COLO829 (cell line): Measurements from ENCODE around the gene ZYG11B.
"Not testable (repeated sequence)": the region's sequence is repeated elsewhere in the genome, so short reads cannot be mapped to it uniquely, and the experiment has no call there.

ENCODE experiments used
- DNase-seq: peaks from one replicate; pipeline ENCODE4 v3.0.0; 2012; ENCODE audit warnings: low spot score

Gene ZYG11B

DNA sequence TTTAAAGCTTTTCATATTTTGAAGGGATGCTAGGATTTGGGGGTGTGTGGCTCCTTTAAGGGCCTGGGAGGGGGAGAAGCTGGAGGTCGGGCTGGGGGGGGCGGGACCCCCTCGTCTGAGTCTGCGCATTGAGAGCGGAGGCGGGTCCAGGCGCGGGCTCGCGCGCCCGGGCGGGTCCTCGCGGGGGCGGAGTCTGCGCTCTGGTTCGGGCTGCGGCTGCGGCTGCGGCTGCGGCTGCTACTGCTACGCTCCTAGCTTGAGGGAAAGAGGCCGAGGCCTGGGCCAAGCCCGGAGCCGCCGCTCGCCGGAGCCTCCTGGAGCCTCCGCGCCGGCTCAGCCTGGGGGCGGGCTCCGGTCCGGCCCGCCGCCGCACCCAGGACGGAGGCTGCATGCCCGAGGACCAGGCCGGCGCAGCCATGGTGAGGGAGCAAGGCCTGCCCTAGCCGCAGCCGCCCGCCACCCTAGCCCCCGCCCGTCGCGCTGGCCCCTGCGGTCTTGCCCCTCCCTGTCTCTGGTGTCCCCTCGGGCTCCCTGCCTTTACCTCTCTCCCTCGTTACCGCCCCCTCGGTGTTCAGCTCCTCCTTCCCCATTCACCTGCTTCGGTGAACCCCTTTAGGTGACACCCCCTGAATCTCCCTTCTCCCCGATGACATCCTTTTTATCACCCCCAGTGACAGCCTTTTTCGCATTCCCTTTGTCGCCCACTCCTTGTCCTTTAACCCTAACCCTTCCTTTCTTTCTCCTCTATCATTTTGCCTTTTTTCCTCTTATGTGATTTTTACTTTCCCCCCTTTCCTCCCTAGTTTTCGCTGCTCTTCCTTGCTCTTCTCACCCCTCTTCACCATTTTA is at the start of gene ZYG11B:
Gene ZYG11B, plus strand, starts transcription at position 189 of the 849 bp plus-strand sequence. Its CDS starts 201 bp downstream, at position 390.
- peak; percentile 98 for DNase-seq

DNA sequence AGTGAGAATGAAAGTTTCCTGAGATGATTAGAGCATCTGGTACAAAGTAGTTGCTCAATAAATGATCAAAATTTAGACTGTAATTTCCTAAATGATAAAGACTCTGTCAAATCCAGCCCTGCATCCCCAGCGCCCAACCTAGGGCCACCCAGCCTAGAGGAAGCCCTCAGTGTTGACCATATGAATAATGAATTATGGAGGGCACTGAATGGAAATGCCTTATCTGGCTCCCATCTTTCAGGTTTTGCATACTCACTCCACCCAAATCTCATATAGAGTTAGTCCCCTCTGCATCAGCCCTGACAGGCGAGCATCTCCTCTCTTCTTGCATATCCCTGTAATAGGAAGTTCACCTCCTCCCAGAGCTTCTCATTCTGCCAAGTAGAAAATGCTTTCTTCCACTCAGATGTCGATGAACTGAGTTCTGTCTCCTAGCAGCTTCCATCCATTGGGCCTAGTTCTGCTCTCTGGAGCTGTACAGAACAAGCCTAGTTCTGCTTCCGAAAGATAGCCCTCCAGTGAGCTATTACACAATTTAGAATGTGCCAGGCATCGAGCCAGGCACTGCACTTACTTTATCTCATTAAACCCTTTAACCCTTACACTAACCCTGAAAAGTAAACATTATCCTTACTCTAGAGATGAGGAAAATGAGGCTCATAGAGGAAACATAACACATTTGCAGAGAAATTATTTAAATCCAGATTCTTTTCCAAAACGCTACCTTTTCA is 49.0 kb upstream of the ZYG11B start:
- no peak for DNase-seq

DNA sequence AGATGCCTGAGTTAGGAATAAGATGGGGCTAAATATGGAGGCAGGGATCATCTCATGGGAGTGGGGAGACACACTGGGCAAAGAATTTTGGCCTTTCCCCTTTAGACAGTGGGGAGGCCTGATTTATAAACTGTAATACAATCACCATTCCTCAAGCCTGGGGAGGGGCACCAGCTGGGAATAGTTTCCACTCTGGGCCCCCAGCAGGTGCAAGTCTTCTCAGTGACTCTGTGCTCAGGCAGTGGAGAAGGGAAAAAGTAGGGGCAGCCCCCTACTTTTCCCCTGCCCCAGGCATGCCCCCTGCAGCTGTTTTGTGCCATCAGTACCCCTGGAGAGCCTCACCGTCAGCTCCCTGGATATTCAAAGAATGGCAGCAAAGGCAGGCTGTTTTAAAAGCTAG is 47.2 kb upstream of the ZYG11B start:
- DNase-seq = no peak

DNA sequence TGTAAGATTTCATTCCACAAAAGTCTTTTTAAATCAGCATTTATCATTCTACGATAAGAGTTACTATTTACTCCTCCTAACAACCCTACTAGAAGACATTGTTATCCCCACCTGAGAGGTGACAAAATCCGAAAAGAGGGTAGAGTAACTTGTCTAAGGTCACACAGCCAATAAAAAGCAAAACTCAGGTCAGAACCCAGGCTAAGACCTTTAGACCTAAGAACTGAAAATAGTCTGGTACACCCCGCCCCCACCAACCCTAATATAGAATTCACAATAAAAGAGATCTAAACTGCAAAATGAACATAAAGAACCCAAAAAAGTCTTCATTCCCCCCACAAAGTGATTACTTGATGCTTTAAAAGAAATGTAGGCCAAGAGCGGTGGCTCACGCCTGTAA is 46.8 kb upstream of the ZYG11B start:
- DNase-seq = no peak

DNA sequence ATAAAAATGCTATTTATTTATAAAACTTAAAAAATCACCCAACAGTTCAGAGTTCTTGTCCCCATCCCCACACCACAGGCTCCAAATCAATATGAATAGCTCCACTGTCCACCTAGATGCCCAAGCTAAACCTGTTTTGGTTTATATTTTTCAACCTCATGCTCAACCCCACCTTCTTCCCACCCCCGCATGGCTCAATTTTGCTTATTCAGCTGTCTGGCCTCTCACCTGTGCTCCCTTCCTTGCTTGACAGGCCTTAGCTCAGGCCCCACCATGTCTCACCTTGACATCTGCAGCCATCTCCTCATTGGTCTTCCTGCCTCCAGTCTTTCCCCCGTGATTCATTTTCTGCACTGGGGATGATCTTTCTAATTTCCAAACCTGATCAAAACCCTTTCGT is 45.9 kb upstream of the ZYG11B start:
- DNase-seq = no peak

DNA sequence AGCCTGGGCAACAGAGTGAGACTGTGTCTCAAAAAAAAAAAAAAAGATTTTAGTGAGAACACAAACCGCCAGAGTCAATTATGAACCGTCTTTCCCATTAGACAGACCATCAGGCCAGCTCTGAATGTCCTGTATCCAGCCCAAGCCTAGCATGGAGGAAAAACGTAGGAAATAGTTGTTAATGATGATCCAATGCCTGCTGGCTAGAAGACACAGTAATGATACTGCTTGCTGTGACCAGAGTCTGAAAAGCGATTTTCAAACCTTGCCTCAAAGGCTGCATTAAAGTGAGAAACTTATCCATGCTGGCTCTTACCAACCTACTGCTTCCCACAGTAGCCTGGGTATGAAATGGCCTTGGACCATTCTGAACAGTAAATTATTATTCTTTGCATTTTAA is 45.1 kb upstream of the ZYG11B start:
- DNase-seq = no peak

DNA sequence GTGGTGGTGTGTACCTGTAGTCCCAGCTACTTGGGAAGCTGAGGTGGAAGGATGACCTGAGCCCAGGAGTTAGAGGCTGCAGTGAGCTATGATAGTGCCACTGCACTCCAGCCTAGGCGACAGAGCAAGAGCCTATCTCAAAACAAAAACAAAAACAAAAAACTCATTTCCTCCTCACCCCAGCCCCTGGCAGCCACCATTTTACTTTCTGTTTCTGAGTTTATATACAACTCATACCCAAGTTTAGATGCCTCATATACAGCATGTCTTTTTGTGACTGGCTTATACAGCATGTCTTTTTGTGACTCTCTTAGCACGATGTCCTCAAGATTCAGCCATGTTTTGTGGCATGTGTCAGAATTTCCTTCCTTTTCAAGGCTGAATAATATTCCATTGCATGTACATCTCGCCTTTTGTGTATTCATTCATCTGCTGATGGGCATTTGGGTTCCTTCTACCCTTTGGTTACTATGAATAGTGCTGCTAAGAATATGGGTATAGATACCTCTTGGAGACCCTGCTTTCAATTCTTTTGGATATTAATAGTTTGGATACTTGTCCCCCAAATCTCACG is 42.8 kb upstream of the ZYG11B start:
- DNase-seq = no peak

DNA sequence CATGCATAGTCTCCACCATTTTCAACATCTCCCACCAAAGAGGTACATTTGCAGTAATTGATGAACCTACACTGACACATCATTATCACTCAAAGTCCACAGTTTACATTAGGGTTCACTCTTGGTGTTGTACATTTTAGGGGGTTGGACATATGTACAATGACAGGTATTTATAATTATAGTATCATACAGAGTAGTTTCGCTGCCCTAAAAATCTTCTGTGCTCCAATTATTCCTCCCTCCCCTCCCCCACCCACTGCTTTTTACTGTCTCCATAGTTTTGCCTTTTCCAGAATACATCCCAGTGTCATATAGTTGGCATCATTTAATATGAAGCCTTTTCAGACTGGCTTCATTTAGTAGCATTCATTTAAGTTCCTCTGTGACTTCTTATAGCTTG is 41.7 kb upstream of the ZYG11B start:
- no peak for DNase-seq

DNA sequence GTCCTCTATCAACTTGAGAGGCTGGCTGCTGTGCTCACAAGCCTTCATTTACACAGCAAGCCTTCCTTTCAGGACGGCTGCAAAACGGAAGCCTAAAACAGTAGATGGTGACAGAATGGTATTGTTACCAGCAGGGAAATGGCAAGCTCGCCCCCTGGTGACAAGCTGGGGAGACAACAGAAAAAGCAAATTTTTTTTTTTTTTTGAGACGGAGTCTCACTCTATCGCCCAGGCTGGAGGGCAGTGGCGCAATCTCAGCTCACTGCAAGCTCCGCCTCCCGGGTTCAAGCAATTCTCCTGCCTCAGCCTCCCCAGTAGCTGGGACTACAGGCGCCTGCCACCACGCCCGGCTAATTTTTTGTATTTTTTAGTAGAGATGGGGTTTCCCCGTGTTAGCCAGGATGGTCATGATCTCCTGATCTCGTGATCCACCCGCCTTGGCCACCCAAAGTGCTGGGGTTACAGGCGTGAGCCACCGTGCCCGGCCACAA is 39.9 kb upstream of the ZYG11B start:
- peak; percentile 70 for DNase-seq

DNA sequence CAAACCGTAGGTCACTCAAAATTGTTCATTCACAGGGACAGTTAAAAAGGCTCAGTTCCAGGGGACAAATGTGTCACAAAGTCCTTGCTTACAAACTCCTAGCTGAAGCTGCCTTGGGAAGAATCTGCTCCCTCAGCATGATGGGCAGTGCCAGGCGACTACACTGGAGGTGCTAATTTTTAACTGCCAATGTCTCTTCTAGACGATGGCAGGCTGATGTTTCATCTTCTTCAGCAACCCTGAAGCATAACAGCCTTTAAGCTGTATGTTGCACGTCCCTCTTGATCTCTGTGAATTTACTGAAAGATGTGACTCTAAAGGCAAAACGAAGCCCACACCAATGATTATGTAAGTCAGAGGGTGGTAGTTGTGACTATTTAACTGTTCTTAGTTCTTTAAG is 39.4 kb upstream of the ZYG11B start:
- DNase-seq = no peak

DNA sequence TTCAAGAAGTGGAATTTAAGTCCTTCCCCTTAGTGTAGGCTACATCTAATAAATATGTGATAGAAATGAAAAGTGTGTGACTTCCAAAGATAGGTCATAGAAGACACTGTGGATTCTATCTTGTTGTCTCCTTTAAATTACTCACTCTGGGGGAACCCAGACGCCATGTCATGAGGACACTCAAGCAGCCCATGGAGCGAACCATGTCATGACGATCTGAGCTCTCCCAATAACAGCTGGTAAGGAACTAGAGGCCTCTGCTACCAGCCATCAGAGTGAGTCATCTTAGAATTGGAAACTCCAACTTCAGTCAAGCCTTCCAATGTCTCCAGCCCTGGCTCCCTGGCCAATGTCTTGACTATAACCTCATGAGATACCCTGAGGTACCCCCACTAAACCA is 34.4 kb upstream of the ZYG11B start:
- no peak for DNase-seq

DNA sequence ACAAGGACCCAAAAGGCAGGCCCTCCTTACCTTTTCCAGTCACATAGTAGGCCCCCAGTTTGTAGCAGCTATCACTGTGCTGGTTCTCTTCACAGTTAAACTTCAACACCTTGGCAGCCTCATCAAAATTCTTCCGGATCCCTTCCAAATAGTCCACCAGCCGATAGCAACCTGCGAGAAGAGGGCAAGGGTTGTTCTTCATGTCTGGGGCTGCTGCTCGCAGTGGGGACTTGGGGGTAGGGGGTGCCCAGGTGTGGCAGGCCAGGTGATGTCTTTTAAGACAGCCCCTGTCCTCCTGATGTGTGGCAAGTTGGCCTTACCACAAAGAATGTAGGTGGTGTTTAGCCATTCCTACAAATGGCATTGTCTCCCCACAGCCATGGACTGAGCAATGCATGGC is 33.6 kb upstream of the ZYG11B start:
- no peak for DNase-seq

DNA sequence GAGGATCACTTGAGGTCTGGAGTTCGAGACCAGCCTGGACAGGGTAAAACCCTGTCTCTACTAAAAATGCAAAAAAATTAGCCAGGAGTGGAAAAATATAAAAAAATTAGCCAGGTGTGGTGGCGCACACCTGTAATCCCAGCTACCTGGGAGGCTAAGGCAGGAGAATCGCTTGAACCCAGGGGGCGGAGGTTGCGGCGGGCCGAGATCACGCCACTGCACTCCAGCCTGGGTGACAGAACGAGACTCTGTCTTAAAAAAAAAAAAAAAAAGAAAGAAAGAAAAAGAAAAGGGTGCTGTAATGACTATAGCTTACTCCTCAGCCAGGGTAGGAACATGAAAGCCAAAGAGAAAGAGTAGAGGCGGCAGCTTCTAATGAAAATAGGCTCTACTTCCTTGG is 32.9 kb upstream of the ZYG11B start:
- DNase-seq = not testable (repeated sequence)

DNA sequence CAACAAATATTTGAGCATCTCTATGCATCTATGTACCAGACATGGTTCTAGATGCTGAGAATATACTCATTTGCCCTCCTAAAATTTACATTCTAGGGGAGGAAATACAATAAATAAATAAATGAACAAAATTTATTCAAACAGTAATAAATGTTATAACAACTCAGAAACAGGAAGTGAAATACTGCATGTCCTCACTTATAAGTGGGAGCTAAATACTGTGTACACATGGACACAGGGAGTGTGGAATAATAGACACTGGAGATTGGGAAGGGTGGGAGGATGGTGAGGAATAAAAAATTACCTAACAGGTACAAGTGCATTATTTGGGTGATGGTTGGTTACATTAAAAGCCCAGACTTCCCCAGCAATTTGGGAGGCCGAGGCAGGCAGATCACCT is 32.4 kb upstream of the ZYG11B start:
- DNase-seq = no peak

DNA sequence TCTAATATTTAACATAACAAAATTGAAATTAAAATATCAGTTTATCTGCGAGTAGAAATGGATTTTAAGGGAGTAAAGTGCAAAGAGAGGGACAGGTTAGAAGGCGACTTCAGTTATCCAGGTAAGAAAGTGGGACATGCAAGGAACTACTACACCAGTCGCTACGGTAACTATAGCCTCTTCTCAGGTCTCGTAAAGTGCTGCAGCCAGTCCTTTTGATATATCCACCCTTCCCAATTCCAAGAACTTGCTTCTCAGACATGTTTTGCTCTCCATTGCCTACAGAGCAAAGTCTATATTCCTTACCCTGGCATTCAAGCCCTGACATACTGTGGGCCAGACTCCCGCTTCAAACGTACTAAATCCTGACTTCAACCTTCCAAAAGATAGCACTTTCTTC is 30.6 kb upstream of the ZYG11B start:
- no peak for DNase-seq

DNA sequence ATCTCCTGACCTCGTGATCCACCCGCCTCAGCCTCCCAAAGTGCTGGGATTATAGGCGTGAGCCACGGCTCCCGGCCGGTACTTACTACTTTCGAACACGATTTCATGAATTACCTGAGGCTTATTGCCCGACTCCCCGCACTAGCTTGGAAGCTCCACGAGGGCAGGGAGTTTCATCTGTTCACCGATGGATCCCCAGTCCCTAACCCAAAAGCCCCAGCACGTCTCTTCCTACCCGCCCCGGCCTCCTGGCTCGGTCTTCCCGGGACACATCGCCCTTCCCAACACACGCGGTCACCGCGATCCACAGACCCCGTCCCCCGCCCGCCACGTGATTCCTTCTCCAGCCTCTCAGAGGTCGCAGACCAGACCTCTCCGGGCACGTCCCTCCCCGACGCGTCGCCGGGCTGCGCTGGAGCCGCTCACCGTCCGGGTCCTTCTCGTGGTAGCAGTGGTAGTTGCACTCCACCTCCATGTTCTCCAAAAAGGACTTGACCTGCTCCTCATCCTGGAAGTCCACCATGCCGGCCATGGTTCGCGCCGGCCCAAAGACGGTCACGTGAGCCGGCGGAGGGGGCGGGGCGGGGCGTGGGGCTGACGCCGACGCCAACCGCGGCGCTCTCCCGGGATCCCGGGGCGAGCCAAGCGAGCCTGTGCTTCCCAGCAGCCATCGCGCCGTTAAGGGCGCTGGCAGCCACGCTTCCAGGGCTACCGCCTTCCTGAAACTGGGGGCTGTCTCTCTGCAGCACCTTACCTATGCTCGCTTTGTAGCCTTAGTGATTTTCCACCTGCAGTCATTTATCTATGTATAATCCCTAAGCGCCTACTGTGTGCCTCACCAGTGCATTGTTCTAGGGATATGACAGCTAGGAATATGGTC is 28.2 kb upstream of the ZYG11B start, which contains the start of gene COA7:
Gene COA7, minus strand, starts transcription at position 553 of the 880 bp plus-strand sequence. Its CDS starts 21 bp downstream, at position 532.
- DNase-seq = peak; percentile 67

DNA sequence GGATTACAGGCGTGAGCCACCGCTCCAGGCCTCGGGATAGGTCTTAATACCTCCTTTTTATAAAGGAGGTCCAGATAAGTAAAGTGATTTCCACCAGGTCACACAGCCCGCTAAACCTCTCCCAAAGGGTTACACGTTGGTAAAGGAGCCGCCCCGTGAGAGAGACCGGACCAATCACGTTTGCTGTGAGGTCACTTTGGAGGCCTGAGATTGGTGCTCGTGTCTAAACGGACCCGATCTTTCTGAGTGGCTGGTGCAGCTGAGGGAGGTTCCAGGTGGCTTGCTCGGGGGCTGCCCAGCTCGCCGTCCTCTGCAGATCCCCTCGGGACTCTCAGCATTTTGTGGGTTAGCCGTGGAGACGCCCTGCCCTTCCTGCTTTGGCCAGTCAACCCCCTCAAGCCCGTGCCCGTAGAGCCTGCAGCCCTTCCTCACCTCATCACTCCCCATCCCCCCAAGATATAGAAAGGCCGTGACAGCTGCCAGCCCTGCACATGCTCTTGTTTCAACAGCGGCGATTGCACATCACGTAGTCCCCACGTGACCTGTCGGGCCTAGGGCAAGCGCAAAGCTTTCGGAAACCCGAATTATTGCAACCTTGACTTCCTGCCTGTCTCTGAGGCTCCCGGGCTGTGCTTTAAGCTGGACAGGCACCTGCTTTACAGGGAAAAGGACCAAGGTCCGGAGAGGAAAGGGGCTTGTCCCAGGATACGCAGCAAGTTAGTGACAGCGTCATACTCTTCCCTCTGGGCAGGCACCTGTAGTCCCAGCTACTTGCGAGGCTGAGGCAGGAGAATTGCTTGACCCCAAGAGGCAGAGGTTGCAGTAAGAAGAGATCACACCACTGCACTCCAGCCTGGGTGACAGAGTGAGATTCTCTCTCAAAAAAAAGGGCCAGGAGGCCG is 23.1 kb upstream of the ZYG11B start:
- no peak for DNase-seq

DNA sequence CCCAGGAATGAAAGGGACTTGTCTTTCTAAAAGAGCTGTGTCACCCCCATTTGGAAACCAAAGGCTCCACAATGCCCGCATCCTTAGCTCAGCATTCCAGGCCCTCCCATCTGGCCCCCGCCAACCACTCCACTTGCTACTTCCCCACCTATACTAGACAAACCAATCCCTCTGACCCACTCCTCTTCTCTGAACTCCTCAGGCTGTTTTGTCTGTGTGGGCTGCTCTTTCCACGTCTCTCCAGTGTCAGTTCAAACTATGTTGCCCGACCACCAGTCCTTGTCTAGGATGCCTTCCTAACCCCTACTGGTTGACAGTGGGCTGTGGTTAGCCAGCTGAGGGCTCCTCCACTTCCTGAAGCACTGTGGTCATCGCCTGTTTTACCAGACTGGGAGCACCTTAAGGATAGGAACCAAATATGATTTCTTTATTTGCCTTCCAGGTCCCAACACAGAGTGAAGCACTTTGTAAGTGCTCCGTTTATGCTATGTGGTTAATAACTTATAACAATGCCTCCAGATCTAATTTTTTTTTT is 20.1 kb upstream of the ZYG11B start:
- DNase-seq = no peak

DNA sequence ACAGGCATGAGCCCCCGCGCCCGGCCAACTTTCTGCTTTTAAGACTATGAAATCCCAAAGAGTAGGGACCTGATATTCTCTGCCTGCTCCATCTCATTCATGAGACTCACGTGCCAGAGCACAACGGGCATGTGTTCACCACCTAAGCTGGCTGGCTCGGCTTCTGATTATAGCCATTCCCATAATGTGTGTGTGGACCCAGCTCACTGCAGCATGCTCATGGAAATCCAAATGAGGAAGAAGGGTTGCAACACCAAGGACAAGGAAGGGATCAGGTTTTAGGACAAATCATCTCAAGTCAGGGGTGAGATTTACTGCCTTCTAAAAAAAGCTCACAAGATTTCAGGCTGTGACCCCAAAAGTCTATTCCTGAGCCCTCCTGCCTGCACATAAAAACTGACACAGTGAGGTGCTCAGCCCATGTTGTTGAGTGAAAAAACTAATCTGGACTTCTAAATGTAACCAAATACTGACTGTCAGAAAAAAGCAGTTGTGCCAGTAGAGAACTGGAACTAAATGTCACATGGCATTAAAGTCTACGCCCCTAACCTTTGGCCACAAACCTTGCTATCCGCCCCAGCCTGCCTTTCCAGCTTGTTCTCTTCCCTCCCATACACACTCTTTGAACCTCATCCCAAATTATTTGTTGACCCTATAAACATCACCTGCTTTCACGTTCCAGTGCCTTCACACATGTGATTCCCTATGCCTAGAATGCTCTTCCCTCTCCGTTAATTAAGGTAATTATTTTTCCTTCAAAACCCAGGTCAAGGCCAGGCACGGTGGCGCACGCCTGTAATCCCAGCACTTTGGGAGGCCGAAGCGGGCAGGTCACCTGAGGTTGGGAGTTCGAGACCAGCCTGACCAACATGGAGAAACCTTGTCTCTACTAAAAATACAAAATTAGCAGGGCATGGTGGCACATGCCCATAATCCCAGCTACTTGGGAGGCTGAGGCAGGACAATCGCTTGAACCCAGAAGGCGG is 19.0 kb upstream of the ZYG11B start:
- DNase-seq = no peak
